GM12878 (cell line): ENCODE data around the gene DYNLL1. TPM values are rescaled to one million over a fixed set of nuclear protein-coding genes. Genes with fewer than 3 reads are reported as not detected.

Experiments used
- ATAC-seq: fragments of 200-7000 bp; cut with Tn5 transposase; 3 replicates; pipeline ENCODE4 v1.9.1; 2020; ENCODE audit warnings: mild to moderate bottlenecking, moderate library complexity
- BruUV-seq: library from RNA; stranded (reverse); fragments of 400-500 nt; replicated peaks from 2 replicates; lab custom pipeline; 2021; lab: Mats Ljungman, UMichigan
- CTCF ChIA-PET: fragments of 300-600 bp; sonication (Branson Sonifier 250); formaldehyde crosslinking; extraction: SDS; loops from one replicate; lab custom pipeline; 2021; ENCODE audit warnings: inconsistent platforms; lab: Yijun Ruan, JAX
- POLR2A ChIA-PET: fragments of 350-600 bp; formaldehyde crosslinking; extraction: SDS; loops from one replicate; lab custom pipeline; 2021; ENCODE audit warnings: inconsistent platforms; lab: Charles Lee
- RAD21 ChIA-PET: fragments of 300-600 bp; sonication (Branson Sonifier 250); formaldehyde crosslinking; loops from one replicate; lab custom pipeline; 2023; ENCODE audit warnings: antibody characterized with exemption; ENCODE audit not compliant: unreplicated experiment; lab: Charles Lee
- SMC1A ChIA-PET: fragments of 300-600 bp; sonication (Branson Sonifier 250); formaldehyde crosslinking; loops from one replicate; lab custom pipeline; 2023; ENCODE audit not compliant: unreplicated experiment, uncharacterized antibody; lab: Charles Lee
- DNase-seq: peaks from one replicate; pipeline ENCODE4 v3.0.0-alpha.2; 2011; ENCODE audit warnings: low read depth, low spot score
- FAIRE-seq: peaks from 3 replicates; lab custom pipeline; 2011; peaks lifted over from hg19 to GRCh38; lab: Jason Lieb, UNC
- H2AFZ ChIP-seq: 2 replicates; pipeline ENCODE4 v1.6.0; 2011; ENCODE audit warnings: low read depth, low read length, control low read depth; ENCODE audit not compliant: control insufficient read depth
- H3K27ac ChIP-seq: 2 replicates; pipeline ENCODE4 v1.5.1; 2011; ENCODE audit warnings: control low read depth; ENCODE audit not compliant: control insufficient read depth, insufficient read depth
- H3K27me3 ChIP-seq, 2 experiments: replicated peaks in 1 of 2; 2 replicates each; pipeline versions ENCODE4 v1.6.0 to v1.6.1; 2011; ENCODE audit warnings: low read length in 1 of 2; ENCODE audit not compliant: control insufficient read depth in 2 of 2, insufficient read depth in 2 of 2
- H3K36me3 ChIP-seq, 2 experiments: 2 replicates each; pipeline ENCODE4 v1.5.1; 2011; ENCODE audit warnings: low read length in 1 of 2; ENCODE audit not compliant: control insufficient read depth in 2 of 2, insufficient read depth in 2 of 2
- H3K4me1 ChIP-seq: 2 replicates; pipeline ENCODE4 v1.6.1; 2011; ENCODE audit warnings: mild to moderate bottlenecking, low read length, moderate library complexity, mixed read lengths; ENCODE audit not compliant: control insufficient read depth, insufficient read depth
- H3K4me2 ChIP-seq: 2 replicates; pipeline ENCODE4 v1.6.0; 2011; ENCODE audit warnings: control low read depth; ENCODE audit not compliant: control insufficient read depth, insufficient read depth
- H3K4me3 ChIP-seq: fragments of 200-600 bp; sonication (generic); 2 replicates; pipeline ENCODE4 v1.5.1; 2016
- H3K79me2 ChIP-seq: 2 replicates; pipeline ENCODE4 v1.6.0; 2011; ENCODE audit warnings: low read length; ENCODE audit not compliant: control insufficient read depth, insufficient read depth
- H3K9ac ChIP-seq: 2 replicates; pipeline ENCODE4 v1.8.0; 2011; ENCODE audit warnings: low read length, control low read depth, mixed read lengths; ENCODE audit not compliant: control insufficient read depth, insufficient read depth
- H3K9me3 ChIP-seq: replicated peaks from 3 replicates; pipeline ENCODE4 v1.5.1; 2011; ENCODE audit warnings: mild to moderate bottlenecking, low read length; ENCODE audit not compliant: control insufficient read depth, insufficient read depth
- H4K20me1 ChIP-seq: 2 replicates; pipeline ENCODE4 v1.6.0; 2011; ENCODE audit not compliant: control insufficient read depth, insufficient read depth
- BHLHE40 ChIP-seq, 2 experiments: fragments of 450-650 bp in 1 of 2; IDR thresholded peaks; 2 replicates each; pipeline ENCODE4 v1.6.1; 2011 to 2017; ENCODE audit warnings: low read depth in 2 of 2, borderline replicate concordance in 1 of 2, improper control_type of control experiment in 1 of 2, low read length in 1 of 2, mild to moderate bottlenecking in 1 of 2
- CREM ChIP-seq: IDR thresholded peaks from 2 replicates; pipeline ENCODE4 v1.6.1; 2014; ENCODE audit warnings: antibody characterized with exemption, low read depth
- CTCF ChIP-seq, 3 experiments: IDR thresholded peaks in 2 of 3; conservative IDR thresholded peaks in 1 of 3; 2 replicates each; pipeline ENCODE4 v1.5.1; 2011; ENCODE audit warnings: low read depth in 3 of 3, low read length in 3 of 3, mild to moderate bottlenecking in 3 of 3, control low read depth in 2 of 3, moderate library complexity in 2 of 3, inconsistent platforms in 1 of 3, mixed read lengths in 1 of 3; ENCODE audit not compliant: control insufficient read depth in 2 of 3, insufficient read depth in 1 of 3; ENCODE audit errors: extremely low read depth in 1 of 3
- E2F4 ChIP-seq: IDR thresholded peaks from 2 replicates; pipeline ENCODE4 v1.6.1; 2012; ENCODE audit warnings: low read depth, low read length, improper control_type of control experiment
- E4F1 ChIP-seq: fragments of 450-650 bp; IDR thresholded peaks from 2 replicates; pipeline ENCODE4 v1.6.1; 2018; ENCODE audit warnings: borderline replicate concordance, mild to moderate bottlenecking; ENCODE audit not compliant: partially characterized antibody
- EED ChIP-seq: sonication (generic); IDR thresholded peaks from 2 replicates; pipeline ENCODE4 v1.6.1; 2016; ENCODE audit warnings: antibody characterized with exemption, low read depth
- EZH2 ChIP-seq: IDR thresholded peaks from 2 replicates; pipeline ENCODE4 v1.6.1; 2012; ENCODE audit warnings: low read depth, mild to moderate bottlenecking, control low read depth, inconsistent platforms, low read length, borderline replicate concordance; ENCODE audit not compliant: control insufficient read depth
- MAX ChIP-seq: IDR thresholded peaks from 2 replicates; pipeline ENCODE4 v1.6.1; 2012; ENCODE audit warnings: low read depth, low read length, improper control_type of control experiment
- RCOR1 ChIP-seq: conservative IDR thresholded peaks from 2 replicates; pipeline ENCODE4 v1.6.1; 2012; ENCODE audit warnings: low read depth, low read length, improper control_type of control experiment
- SPI1 ChIP-seq: IDR thresholded peaks from 2 replicates; pipeline ENCODE4 v1.6.1; 2011; ENCODE audit warnings: low read depth, mild to moderate bottlenecking, low read length, moderate library complexity, borderline replicate concordance; ENCODE audit not compliant: insufficient read depth
- ZNF217 ChIP-seq: fragments of 450-650 bp; IDR thresholded peaks from 2 replicates; pipeline ENCODE4 v1.6.1; 2017; ENCODE audit warnings: antibody characterized with exemption, mild to moderate bottlenecking
- WGBS: methylation state at CpG from one replicate; pipeline ENCODE4 v1.1.6; 2016; ENCODE audit warnings: low lambda C conversion rate; ENCODE audit not compliant: insufficient replicate concordance, insufficient coverage; ENCODE audit errors: missing lambda C conversion rate; 5-methylcytosine and 5-hydroxymethylcytosine counted together
- in situ Hi-C: fragments of 300-500 bp; cut with MboI; formaldehyde crosslinking; loops from 9 replicates; pipeline ENCODE4 v1.14.3; 2018; ENCODE audit warnings: mixed read lengths
- intact Hi-C: fragments of 100-400 bp; cut with micrococcal nuclease; formaldehyde crosslinking; loops from one replicate; pipeline ENCODE4 v1.14.2; 2022; ENCODE audit not compliant: unreplicated experiment
- polyA plus RNA-seq, 11 experiments: library from polyadenylated mRNA; depleted of rRNA in 4 of 11; unstranded in 6 of 11; stranded (reverse) in 5 of 11; fragments of >200 nt; fragmentation: Nextera tagmentation in 4 of 11; fragmentation: Illumina TruSeq in 1 of 11; extraction: Ambion mirVana in 4 of 11; extraction: Trizol in 1 of 11; gene quantifications; 1 replicate in 1 of 11; 2 replicates in 10 of 11; pipeline versions ENCODE4 v1.2.1 to v1.2.3, GENCODE V29; 2011 to 2016; ENCODE audit warnings: inconsistent platforms in 2 of 11, missing spikeins in 2 of 11, low read depth in 1 of 11
- total RNA-seq, 4 experiments: library from RNA; depleted of rRNA in 3 of 4; stranded (reverse); fragments of >200 nt in 3 of 4; fragmentation: Illumina TruSeq in 1 of 4; extraction: Trizol in 1 of 4; gene quantifications; 2 replicates each; pipeline versions ENCODE4 v1.2.1 to v1.2.3, GENCODE V29; 2013 to 2021

Gene DYNLL1
- total and polyA plus RNA-seq, 10 of the 15 experiments (the other 5 are each of a cell fraction or from before 2014, with no cell fraction given), result 239 to 796 (median 379) TPM

- POLR2A ChIA-PET, result interaction anchor here (0.6 to 1.8 kb wide), 11 partner anchors 11 to 440 kb away, joined by 3 to 8 read pairs (median 3); partner anchors contain the start of genes COQ5, DYNLL1 and SIRT4
- TF ChIP-seq CREM, result 0 out of 2 replicates have a peak, but pooled peaks have one; percentile 8
- no peak for TF ChIP-seq EED
- TF ChIP-seq BHLHE40 (IDR thresholded peaks at IDR 0.05; ENCODE audit: borderline replicate concordance in 1 of 2, low read depth in 2 of 2, low read length in 1 of 2), result 0 out of 4 replicates have a peak, but pooled peaks of 1 of the 2 experiments have one; percentile 2
- no peak for TF ChIP-seq E4F1
- TF ChIP-seq CTCF (IDR thresholded peaks at IDR 0.05 in 2 of 3, conservative IDR thresholded peaks at IDR 0.05 in 1 of 3; ENCODE audit: control insufficient read depth in 2 of 3, extremely low read depth in 1 of 3, insufficient read depth in 1 of 3, low read depth in 3 of 3, low read length in 3 of 3), result peak in 1 of 3 experiments; percentile 21; a peak in 2 of 6 replicates
- no peak for TF ChIP-seq ZNF217
- no peak for TF ChIP-seq RCOR1
- no peak for TF ChIP-seq E2F4
- TF ChIP-seq EZH2, result no peak
- peak; percentile 36; the same call in 1 of the 2 replicates for TF ChIP-seq SPI1
- TF ChIP-seq MAX, result no peak
Measured at GRCh38 chr12:120468821-120469449, 27.0 kb upstream of the DYNLL1 start.

More at GRCh38 chr12:120468821-120469449, 27.0 kb upstream of the DYNLL1 start:
- peaks cover 1 to 18% of the 10 kb centered on the region in 2 experiments for H3K36me3 ChIP-seq
- intact Hi-C loops (loop anchor here (1.0 to 2.0 kb wide), 4 partner anchors 22 to 65 kb away; partner anchors contain the start of genes COX6A1, DYNLL1, GATC and RNF10), in situ Hi-C loops (no loop called here)
- peak overlapping the region; percentile 80 for H3K27ac ChIP-seq
- ChIA-PET CTCF (interaction anchor here (0.6 to 5.9 kb wide), 15 partner anchors 10 to 581 kb away, joined by 3 to 39 read pairs (median 4); partner anchors contain the start of genes COX6A1 and POP5), RAD21 (interaction anchor here (0.6 to 1.9 kb wide), 3 partner anchors 27 to 225 kb away, joined by 4 to 8 read pairs (median 4); partner anchors contain the start of gene DYNLL1), SMC1A (interaction anchor here (0.6 to 2.8 kb wide), 9 partner anchors 10 to 81 kb away, joined by 3 to 10 read pairs (median 3); partner anchors contain the start of gene DYNLL1)
- no peaks in the 10 kb centered on the region for H3K9me3 ChIP-seq
- BruUV-seq, result no TSS peak
- H4K20me1 ChIP-seq, result peaks cover 10% of the 10 kb centered on the region
- WGBS, result 3% methylated on average over 38 of the region's 57 CpGs
- peak overlapping the region; percentile 84 for H3K9ac ChIP-seq
- FAIRE-seq (no peak), ATAC-seq (peak; percentile 57), DNase-seq (no peak)
- peaks cover 12% of the 10 kb centered on the region for H3K4me1 ChIP-seq
- peak overlapping the region; percentile 87 for H3K4me3 ChIP-seq
- no peaks in the 10 kb centered on the region for H3K27me3 ChIP-seq
- peak overlapping the region; percentile 80 for H3K4me2 ChIP-seq
- peak overlapping the region; percentile 67 for H2AFZ ChIP-seq
- H3K79me2 ChIP-seq, result peaks cover 49% of the 10 kb centered on the region
